ENCODE measurements around the gene ALPG.
"Not testable (repeated sequence)": the region's sequence is repeated elsewhere in the genome, so short reads cannot be mapped to it uniquely, and the experiment has no call there.

DNA sequence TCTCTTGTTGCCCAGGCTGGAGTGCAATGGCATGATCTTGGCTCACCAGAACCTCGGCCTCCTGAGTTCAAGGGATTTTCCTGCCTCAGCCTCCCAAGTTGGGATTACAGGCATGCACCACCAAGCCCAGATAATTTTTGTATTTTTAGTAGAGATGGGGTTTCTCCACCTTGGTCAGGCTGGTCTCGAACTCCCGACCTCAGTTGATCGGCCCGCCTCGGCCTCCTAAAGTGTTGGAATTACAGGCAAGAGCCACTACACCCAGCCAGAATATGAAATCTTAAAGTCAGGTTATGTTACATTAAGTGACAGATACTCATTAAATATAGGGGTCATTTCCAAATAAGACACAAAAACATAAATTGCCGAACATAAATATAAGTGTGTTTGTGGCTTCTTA, 12.2 kb upstream of the ALPG start:
- TF ChIP-seq POLR2A, POLR2AphosphoS5 (IDR thresholded peaks at IDR 0.05): not testable (repeated sequence)
- TF ChIP-seq, protein P1, sequence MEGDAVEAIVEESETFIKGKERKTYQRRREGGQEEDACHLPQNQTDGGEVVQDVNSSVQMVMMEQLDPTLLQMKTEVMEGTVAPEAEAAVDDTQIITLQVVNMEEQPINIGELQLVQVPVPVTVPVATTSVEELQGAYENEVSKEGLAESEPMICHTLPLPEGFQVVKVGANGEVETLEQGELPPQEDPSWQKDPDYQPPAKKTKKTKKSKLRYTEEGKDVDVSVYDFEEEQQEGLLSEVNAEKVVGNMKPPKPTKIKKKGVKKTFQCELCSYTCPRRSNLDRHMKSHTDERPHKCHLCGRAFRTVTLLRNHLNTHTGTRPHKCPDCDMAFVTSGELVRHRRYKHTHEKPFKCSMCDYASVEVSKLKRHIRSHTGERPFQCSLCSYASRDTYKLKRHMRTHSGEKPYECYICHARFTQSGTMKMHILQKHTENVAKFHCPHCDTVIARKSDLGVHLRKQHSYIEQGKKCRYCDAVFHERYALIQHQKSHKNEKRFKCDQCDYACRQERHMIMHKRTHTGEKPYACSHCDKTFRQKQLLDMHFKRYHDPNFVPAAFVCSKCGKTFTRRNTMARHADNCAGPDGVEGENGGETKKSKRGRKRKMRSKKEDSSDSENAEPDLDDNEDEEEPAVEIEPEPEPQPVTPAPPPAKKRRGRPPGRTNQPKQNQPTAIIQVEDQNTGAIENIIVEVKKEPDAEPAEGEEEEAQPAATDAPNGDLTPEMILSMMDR (IDR thresholded peaks at IDR 0.05), result not testable (repeated sequence)

Measured in breast epithelium (tissue), 3 donors.